ENCODE data around the gene NRF1.

DNA sequence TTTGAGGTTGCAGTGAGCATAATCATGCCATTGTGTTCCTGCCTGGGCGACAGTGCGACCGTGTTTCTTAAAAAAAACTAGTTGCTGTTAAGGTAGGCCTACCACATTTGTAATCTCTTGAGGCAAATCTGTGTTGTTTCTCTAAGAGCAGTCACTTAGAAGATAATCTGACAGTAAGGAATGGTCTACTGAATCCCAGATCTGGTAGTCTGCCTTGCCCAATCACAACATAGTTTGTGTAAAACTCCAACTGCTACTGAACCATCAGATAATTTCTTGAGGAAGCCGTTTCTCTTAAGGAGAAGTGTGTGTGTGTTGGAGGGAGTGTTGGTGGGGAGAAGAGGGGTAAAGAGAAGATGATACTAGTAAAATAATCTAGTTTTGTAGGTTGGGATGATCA is 5.0 kb downstream of the NRF1 start:
- TF ChIP-seq, protein P1, sequence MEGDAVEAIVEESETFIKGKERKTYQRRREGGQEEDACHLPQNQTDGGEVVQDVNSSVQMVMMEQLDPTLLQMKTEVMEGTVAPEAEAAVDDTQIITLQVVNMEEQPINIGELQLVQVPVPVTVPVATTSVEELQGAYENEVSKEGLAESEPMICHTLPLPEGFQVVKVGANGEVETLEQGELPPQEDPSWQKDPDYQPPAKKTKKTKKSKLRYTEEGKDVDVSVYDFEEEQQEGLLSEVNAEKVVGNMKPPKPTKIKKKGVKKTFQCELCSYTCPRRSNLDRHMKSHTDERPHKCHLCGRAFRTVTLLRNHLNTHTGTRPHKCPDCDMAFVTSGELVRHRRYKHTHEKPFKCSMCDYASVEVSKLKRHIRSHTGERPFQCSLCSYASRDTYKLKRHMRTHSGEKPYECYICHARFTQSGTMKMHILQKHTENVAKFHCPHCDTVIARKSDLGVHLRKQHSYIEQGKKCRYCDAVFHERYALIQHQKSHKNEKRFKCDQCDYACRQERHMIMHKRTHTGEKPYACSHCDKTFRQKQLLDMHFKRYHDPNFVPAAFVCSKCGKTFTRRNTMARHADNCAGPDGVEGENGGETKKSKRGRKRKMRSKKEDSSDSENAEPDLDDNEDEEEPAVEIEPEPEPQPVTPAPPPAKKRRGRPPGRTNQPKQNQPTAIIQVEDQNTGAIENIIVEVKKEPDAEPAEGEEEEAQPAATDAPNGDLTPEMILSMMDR (IDR thresholded peaks at IDR 0.05; ENCODE audit: low read depth, low read length): no peak
- TF ChIP-seq, protein P2, sequence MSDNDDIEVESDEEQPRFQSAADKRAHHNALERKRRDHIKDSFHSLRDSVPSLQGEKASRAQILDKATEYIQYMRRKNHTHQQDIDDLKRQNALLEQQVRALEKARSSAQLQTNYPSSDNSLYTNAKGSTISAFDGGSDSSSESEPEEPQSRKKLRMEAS (IDR thresholded peaks at IDR 0.05; ENCODE audit: low read depth, low read length): no peak
- no peak for TF ChIP-seq POLR2A (IDR thresholded peaks at IDR 0.05; ENCODE audit: extremely low read depth, insufficient read length)
